IMR-90 (cell line): ENCODE results near the gene LCK. TPM values are rescaled to one million over a fixed set of nuclear protein-coding genes. Genes with fewer than 3 reads are reported as not detected.

Experiments
- ATAC-seq: fragments of 200-7000 bp; cut with Tn5 transposase; 2 replicates; pipeline ENCODE4 v1.9.1; 2020; ENCODE audit warnings: low read depth, mild to moderate bottlenecking, moderate library complexity
- BruUV-seq: library from RNA; stranded (reverse); fragments of 400-500 nt; replicated peaks from 2 replicates; lab custom pipeline; 2021; lab: Mats Ljungman, UMichigan
- CTCF ChIA-PET: fragments of 300-600 bp; formaldehyde crosslinking; extraction: SDS; loops from one replicate; lab custom pipeline; 2021; ENCODE audit warnings: antibody characterized with exemption; lab: Yijun Ruan, JAX
- POLR2A ChIA-PET: fragments of 300-600 bp; sonication (Branson Sonifier 250); formaldehyde crosslinking; loops from one replicate; lab custom pipeline; 2022; ENCODE audit warnings: antibody characterized with exemption; ENCODE audit not compliant: unreplicated experiment; lab: Charles Lee
- DNase-seq: peaks from one replicate; pipeline ENCODE4 v3.0.0; 2013
- H2AFZ ChIP-seq: replicated peaks from 2 replicates; pipeline ENCODE3; 2013; ENCODE audit warnings: low read length, mild to moderate bottlenecking; ENCODE audit not compliant: poor library complexity
- H2AK5ac ChIP-seq: 2 replicates; pipeline ENCODE4 v1.6.1; 2013; ENCODE audit warnings: low read depth, low read length, inconsistent platforms
- H2AK9ac ChIP-seq: replicated peaks from 2 replicates; pipeline ENCODE3; 2013; ENCODE audit warnings: mild to moderate bottlenecking, low read depth, low read length, moderate library complexity; ENCODE audit not compliant: poor library complexity
- H2BK120ac ChIP-seq: 2 replicates; pipeline ENCODE4 v1.6.1; 2013; ENCODE audit warnings: low read depth, low read length, inconsistent platforms
- H2BK15ac ChIP-seq: 3 replicates; pipeline ENCODE4 v1.6.1; 2013; ENCODE audit warnings: low read depth, low read length, inconsistent platforms
- H2BK20ac ChIP-seq: 2 replicates; pipeline ENCODE4 v1.6.1; 2013; ENCODE audit warnings: low read depth, mild to moderate bottlenecking, inconsistent platforms, low read length, moderate library complexity
- H2BK5ac ChIP-seq: 2 replicates; pipeline ENCODE4 v1.6.1; 2013; ENCODE audit warnings: mild to moderate bottlenecking, low read depth, low read length, inconsistent platforms; ENCODE audit not compliant: poor library complexity, severe bottlenecking
- H3K14ac ChIP-seq: replicated peaks from 2 replicates; pipeline ENCODE4 v1.6.1; 2013; ENCODE audit warnings: low read depth, low read length, inconsistent platforms
- H3K18ac ChIP-seq: 2 replicates; pipeline ENCODE4 v1.6.1; 2013; ENCODE audit warnings: low read depth, low read length, control low read depth
- H3K23ac ChIP-seq: 2 replicates; pipeline ENCODE4 v1.6.1; 2013; ENCODE audit warnings: low read depth, low read length, inconsistent platforms
- H3K27ac ChIP-seq: 2 replicates; pipeline ENCODE4 v1.5.1; 2013; ENCODE audit warnings: mild to moderate bottlenecking, control low read depth, low read length; ENCODE audit not compliant: insufficient read depth
- H3K27me3 ChIP-seq: 2 replicates; pipeline ENCODE4 v1.6.1; 2013; ENCODE audit warnings: low read length; ENCODE audit not compliant: control insufficient read depth, insufficient read depth
- H3K36me3 ChIP-seq: 2 replicates; pipeline ENCODE4 v1.6.1; 2013; ENCODE audit warnings: low read length, mixed read lengths; ENCODE audit not compliant: control insufficient read depth, insufficient read depth
- H3K4ac ChIP-seq: 2 replicates; pipeline ENCODE4 v1.6.1; 2013; ENCODE audit warnings: low read depth, low read length, inconsistent platforms
- H3K4me1 ChIP-seq: 2 replicates; pipeline ENCODE4 v1.6.1; 2013; ENCODE audit warnings: low read length, mixed read lengths; ENCODE audit not compliant: control insufficient read depth, insufficient read depth
- H3K4me2 ChIP-seq: 2 replicates; pipeline ENCODE4 v1.6.1; 2013; ENCODE audit warnings: low read depth, mild to moderate bottlenecking, control low read depth, low read length, moderate library complexity
- H3K4me3 ChIP-seq: 2 replicates; pipeline ENCODE4 v1.5.1; 2013; ENCODE audit warnings: low read depth, mild to moderate bottlenecking, control low read depth, low read length, moderate library complexity; ENCODE audit not compliant: insufficient read depth
- H3K56ac ChIP-seq: 2 replicates; pipeline ENCODE4 v1.6.1; 2013; ENCODE audit warnings: low read length, inconsistent platforms; ENCODE audit not compliant: insufficient read depth; ENCODE audit errors: extremely low read depth
- H3K79me1 ChIP-seq, 2 experiments: 2 replicates each; pipeline ENCODE4 v1.6.1; 2013; ENCODE audit warnings: low read length in 2 of 2, inconsistent platforms in 1 of 2, low read depth in 1 of 2
- H3K9ac ChIP-seq: 2 replicates; pipeline ENCODE4 v1.6.1; 2013; ENCODE audit warnings: low read depth, low read length, control low read depth
- H3K9me1 ChIP-seq: 2 replicates; pipeline ENCODE4 v1.6.1; 2013; ENCODE audit warnings: low read length, inconsistent platforms; ENCODE audit not compliant: insufficient read depth
- H3K9me3 ChIP-seq: 2 replicates; pipeline ENCODE4 v1.6.1; 2013; ENCODE audit warnings: low read length; ENCODE audit not compliant: control insufficient read depth, insufficient read depth
- H4K20me1 ChIP-seq: 2 replicates; pipeline ENCODE4 v1.6.1; 2013; ENCODE audit warnings: low read length, inconsistent platforms; ENCODE audit not compliant: insufficient read depth
- H4K5ac ChIP-seq: 2 replicates; pipeline ENCODE4 v1.6.1; 2013; ENCODE audit warnings: mild to moderate bottlenecking, low read depth, low read length, control low read depth
- H4K8ac ChIP-seq, 2 experiments: 2 replicates each; pipeline ENCODE4 v1.6.1; 2013; ENCODE audit warnings: low read depth in 2 of 2, low read length in 2 of 2, control low read depth in 1 of 2, inconsistent platforms in 1 of 2
- H4K91ac ChIP-seq: 2 replicates; pipeline ENCODE4 v1.6.1; 2013; ENCODE audit warnings: low read depth, low read length, inconsistent platforms; ENCODE audit not compliant: insufficient read depth
- BHLHE40 ChIP-seq: fragments of 150-350 bp; IDR thresholded peaks from 2 replicates; pipeline ENCODE4 v1.6.1; 2016; ENCODE audit warnings: mild to moderate bottlenecking, low read depth, low read length
- CEBPB ChIP-seq: IDR thresholded peaks from 2 replicates; pipeline ENCODE4 v1.6.1; 2012; ENCODE audit warnings: low read depth, low read length, improper control_type of control experiment
- CHD1 ChIP-seq: IDR thresholded peaks from 2 replicates; pipeline ENCODE4 v1.6.1; 2012; ENCODE audit warnings: low read depth, low read length, improper control_type of control experiment
- CTCF ChIP-seq: conservative IDR thresholded peaks from 2 replicates; pipeline ENCODE4 v1.5.1; 2012; ENCODE audit warnings: mild to moderate bottlenecking, low read depth, low read length, improper control_type of control experiment
- ELK1 ChIP-seq: fragments of 150-350 bp; IDR thresholded peaks from 2 replicates; pipeline ENCODE4 v1.6.1; 2016; ENCODE audit warnings: low read depth, mild to moderate bottlenecking, low read length, moderate library complexity, borderline replicate concordance
- FOS ChIP-seq: fragments of 150-350 bp; IDR thresholded peaks from 2 replicates; pipeline ENCODE4 v1.6.1; 2016; ENCODE audit warnings: low read depth, low read length
- MAFK ChIP-seq: IDR thresholded peaks from 2 replicates; pipeline ENCODE4 v1.6.1; 2012; ENCODE audit warnings: low read depth, low read length, improper control_type of control experiment
- MAZ ChIP-seq: IDR thresholded peaks from 2 replicates; pipeline ENCODE4 v1.6.1; 2012; ENCODE audit warnings: low read depth, mild to moderate bottlenecking, low read length, improper control_type of control experiment, moderate library complexity, borderline replicate concordance
- MXI1 ChIP-seq: IDR thresholded peaks from 2 replicates; pipeline ENCODE4 v1.6.1; 2012; ENCODE audit warnings: low read depth, mild to moderate bottlenecking, low read length, moderate library complexity, borderline replicate concordance
- NFE2L2 ChIP-seq: fragments of 150-350 bp; IDR thresholded peaks from 2 replicates; pipeline ENCODE4 v1.6.1; 2016; ENCODE audit warnings: low read depth, mild to moderate bottlenecking, low read length
- POLR2A ChIP-seq: IDR thresholded peaks from 2 replicates; pipeline ENCODE4 v1.6.1; 2012; ENCODE audit warnings: mild to moderate bottlenecking, low read depth, low read length
- RAD21 ChIP-seq: IDR thresholded peaks from 2 replicates; pipeline ENCODE4 v1.6.1; 2012; ENCODE audit warnings: low read length, improper control_type of control experiment
- RFX5 ChIP-seq: IDR thresholded peaks from 2 replicates; pipeline ENCODE4 v1.8.0; 2012; ENCODE audit warnings: low read depth, mild to moderate bottlenecking, low read length, moderate library complexity
- SMC3 ChIP-seq: fragments of 150-350 bp; IDR thresholded peaks from 2 replicates; pipeline ENCODE4 v1.6.1; 2016; ENCODE audit warnings: low read depth, mild to moderate bottlenecking, antibody characterized with exemption, low read length, moderate library complexity
- USF2 ChIP-seq: fragments of 150-350 bp; IDR thresholded peaks from 2 replicates; pipeline ENCODE4 v1.6.1; 2017; ENCODE audit warnings: mild to moderate bottlenecking, antibody characterized with exemption, low read length, low read depth
- WGBS, 2 experiments: methylation state at CpG; one replicate each; pipeline versions ENCODE4 v1.1.5 to v1.1.7; 2013; ENCODE audit warnings: missing lambda C conversion rate in 2 of 2; ENCODE audit not compliant: insufficient read length in 1 of 2; ENCODE audit errors: extremely low coverage in 2 of 2; 5-methylcytosine and 5-hydroxymethylcytosine counted together
- dilution Hi-C: fragments of 300-500 bp; cut with HindIII; formaldehyde crosslinking; loops from one replicate; pipeline ENCODE4 v1.14.3; 2018; ENCODE audit warnings: low sequenced_read_pairs; ENCODE audit not compliant: unreplicated experiment
- in situ Hi-C: fragments of 300-500 bp; cut with MboI; formaldehyde crosslinking; loops from 3 replicates; pipeline ENCODE4 v1.14.3; 2019; ENCODE audit warnings: low sequenced_read_pairs, inconsistent platforms, mixed read lengths
- intact Hi-C: fragments of 100-400 bp; cut with micrococcal nuclease; formaldehyde crosslinking; loops from 2 replicates; pipeline ENCODE4 v1.10.0; 2022
- polyA plus RNA-seq, 3 experiments: library from polyadenylated mRNA; depleted of rRNA; stranded (reverse); fragments of >200 nt; gene quantifications; 2 replicates each; pipeline ENCODE4 v1.2.3, GENCODE V29; 2012; ENCODE audit warnings: low replicate concordance in 1 of 3
- total RNA-seq: library from RNA; depleted of rRNA; stranded (reverse); fragments of >200 nt; gene quantifications from 2 replicates; pipeline ENCODE4 v1.2.3, GENCODE V29; 2012

LCK gene
- total and polyA plus RNA-seq, 2 of the 4 experiments (the other 2 are of a cell fraction) = not detected

GRCh38 chr1:32232558-32233304, 18.3 kb upstream of the LCK start:
- Histone ChIP-seq H4K91ac (no peak overlapping the region), H2BK15ac (no peak overlapping the region), H2AK5ac (no peak overlapping the region), H2AK9ac (no peak overlapping the region), H4K8ac (no peak overlapping the region), H2BK20ac (no peak overlapping the region), H4K5ac (no peak overlapping the region), H3K9me3 (no peaks in the 10 kb centered on the region), H3K4me1 (peaks cover 12% of the 10 kb centered on the region), H3K4ac (no peak overlapping the region), H4K20me1 (0 out of 2 replicates have a peak, but pooled peaks cover 2% of the 10 kb centered on the region), H3K9me1 (peaks cover 15% of the 10 kb centered on the region), H3K79me1 (peaks cover 0 to 16% of the 10 kb centered on the region in 2 experiments; a peak in 2 of 4 replicates), H2AFZ (no peak overlapping the region), H3K9ac (no peak overlapping the region), H3K4me3 (no peak overlapping the region), H3K56ac (no peak overlapping the region), H2BK120ac (no peak overlapping the region), H2BK5ac (no peak overlapping the region), H3K18ac (no peak overlapping the region), H3K23ac (no peak overlapping the region), H3K27me3 (no peaks in the 10 kb centered on the region), H3K36me3 (peaks cover 35% of the 10 kb centered on the region), H3K4me2 (no peak overlapping the region), H3K14ac (no peak overlapping the region), H3K27ac (no peak overlapping the region)
- in situ Hi-C loops = no loop called here
- BruUV-seq = no TSS peak
- no peak for DNase-seq
- ATAC-seq = no peak
- 88% methylated on average over 2 of the region's 8 CpGs; no CpG with 5 or more reads in 1 of the 2 experiments for WGBS, 2 experiments
- ChIA-PET CTCF (no interaction called here), POLR2A (no interaction called here)
- dilution Hi-C loops = no loop called here
- no peak for TF ChIP-seq POLR2A
- TF ChIP-seq BHLHE40 = no peak
- TF ChIP-seq NFE2L2 = no peak
- TF ChIP-seq MXI1 = no peak
- TF ChIP-seq USF2 = no peak
- TF ChIP-seq MAFK = no peak
- TF ChIP-seq CEBPB = no peak
- no peak for TF ChIP-seq MAZ
- no peak for TF ChIP-seq ELK1
- no peak for TF ChIP-seq SMC3
- no peak for TF ChIP-seq RAD21
- no peak for TF ChIP-seq CTCF
- TF ChIP-seq RFX5 = no peak
- no peak for TF ChIP-seq FOS
- TF ChIP-seq CHD1 = no peak
- intact Hi-C loops = no loop called here
